AML-193 (cell line): Measurements from ENCODE around the gene TRMO.

Source experiments
- DNase-seq, 2 experiments: peaks; one replicate each; lab custom pipeline; 2025; lab: John Stamatoyannopoulos, UW

Gene TRMO

GRCh38 chr9:97860451-97861147, 61.7 kb downstream of the TRMO start:
- no peak for DNase-seq

- no peak for DNase-seq
These were observed 63.0 kb downstream of the TRMO start for GRCh38 chr9:97859346-97859745.

GRCh38 chr9:97858826-97859225, 63.5 kb downstream of the TRMO start:
- DNase-seq = no peak

- no peak for DNase-seq
These were observed 63.9 kb downstream of the TRMO start for GRCh38 chr9:97858393-97858713.

GRCh38 chr9:97857606-97858392, 64.5 kb downstream of the TRMO start:
- DNase-seq = no peak

- no peak for DNase-seq
These were observed 65.3 kb downstream of the TRMO start for GRCh38 chr9:97856857-97857605.

- no peak for DNase-seq
These were observed 66.4 kb downstream of the TRMO start for GRCh38 chr9:97855899-97856298.

GRCh38 chr9:97855486-97855875, 66.8 kb downstream of the TRMO start:
- DNase-seq = no peak

GRCh38 chr9:97854696-97855485, 67.4 kb downstream of the TRMO start:
- DNase-seq = no peak
